BJ (cell line): ENCODE measurements around the gene DHX35. TPM values are rescaled to one million over a fixed set of nuclear protein-coding genes. Genes with fewer than 3 reads are reported as not detected.

Experiments
- CTCF ChIA-PET: fragments of 350-600 bp; formaldehyde crosslinking; extraction: SDS; loops from one replicate; lab custom pipeline; 2021; ENCODE audit warnings: antibody characterized with exemption, inconsistent platforms; lab: Yijun Ruan, JAX
- POLR2A ChIA-PET: fragments of 300-600 bp; sonication (Branson Sonifier 250); formaldehyde crosslinking; extraction: SDS; loops from one replicate; lab custom pipeline; 2021; ENCODE audit warnings: antibody characterized with exemption; lab: Charles Lee
- DNase-seq: peaks from one replicate; pipeline ENCODE4 v3.0.0-alpha.2; 2011; ENCODE audit warnings: low read depth
- H3K27me3 ChIP-seq: 2 replicates; pipeline ENCODE4 v1.6.0; 2011; ENCODE audit warnings: low read length; ENCODE audit not compliant: control insufficient read depth, insufficient read depth
- H3K36me3 ChIP-seq: 2 replicates; pipeline ENCODE4 v1.5.1; 2011; ENCODE audit warnings: low read length; ENCODE audit not compliant: control insufficient read depth, insufficient read depth
- H3K4me3 ChIP-seq: 2 replicates; pipeline ENCODE4 v1.5.1; 2011; ENCODE audit warnings: low read depth, mild to moderate bottlenecking, control low read depth, low read length
- polyA plus RNA-seq: library from polyadenylated mRNA; depleted of rRNA; stranded (reverse); fragments of >200 nt; gene quantifications from 2 replicates; pipeline ENCODE4 v1.2.3, GENCODE V29; 2011
- TF ChIP-seq, protein P1 (sequence below): IDR thresholded peaks from 2 replicates; pipeline ENCODE4 v1.5.1; 2011; ENCODE audit warnings: low read depth, mild to moderate bottlenecking, control low read depth, inconsistent platforms, low read length, moderate library complexity; ENCODE audit not compliant: insufficient read depth

The DHX35 gene
- polyA plus RNA-seq, 1 experiment, result 14.5 TPM

DNA sequence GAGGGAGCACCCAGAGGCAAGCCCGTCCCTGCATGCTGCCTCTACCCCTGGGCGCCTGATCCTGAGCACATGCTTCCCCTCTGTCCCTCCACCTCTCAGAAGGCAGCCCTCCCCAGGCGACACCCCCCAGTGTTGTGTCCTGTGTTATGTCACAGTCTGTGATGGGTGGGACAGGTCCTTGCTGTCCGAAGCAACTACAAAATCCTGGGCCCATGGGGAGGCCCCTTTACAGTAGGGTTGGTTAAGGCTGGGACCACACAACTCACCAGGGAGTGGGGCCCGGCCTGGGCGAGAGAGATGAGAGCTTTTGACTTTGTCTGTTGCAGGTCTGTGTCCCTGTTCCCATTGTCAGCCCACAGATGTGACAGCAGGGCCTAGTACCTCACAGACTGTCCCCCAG is 78.0 kb downstream of the DHX35 start:
- peaks cover 9% of the 10 kb centered on the region for H3K36me3 ChIP-seq
- TF ChIP-seq, protein P1, sequence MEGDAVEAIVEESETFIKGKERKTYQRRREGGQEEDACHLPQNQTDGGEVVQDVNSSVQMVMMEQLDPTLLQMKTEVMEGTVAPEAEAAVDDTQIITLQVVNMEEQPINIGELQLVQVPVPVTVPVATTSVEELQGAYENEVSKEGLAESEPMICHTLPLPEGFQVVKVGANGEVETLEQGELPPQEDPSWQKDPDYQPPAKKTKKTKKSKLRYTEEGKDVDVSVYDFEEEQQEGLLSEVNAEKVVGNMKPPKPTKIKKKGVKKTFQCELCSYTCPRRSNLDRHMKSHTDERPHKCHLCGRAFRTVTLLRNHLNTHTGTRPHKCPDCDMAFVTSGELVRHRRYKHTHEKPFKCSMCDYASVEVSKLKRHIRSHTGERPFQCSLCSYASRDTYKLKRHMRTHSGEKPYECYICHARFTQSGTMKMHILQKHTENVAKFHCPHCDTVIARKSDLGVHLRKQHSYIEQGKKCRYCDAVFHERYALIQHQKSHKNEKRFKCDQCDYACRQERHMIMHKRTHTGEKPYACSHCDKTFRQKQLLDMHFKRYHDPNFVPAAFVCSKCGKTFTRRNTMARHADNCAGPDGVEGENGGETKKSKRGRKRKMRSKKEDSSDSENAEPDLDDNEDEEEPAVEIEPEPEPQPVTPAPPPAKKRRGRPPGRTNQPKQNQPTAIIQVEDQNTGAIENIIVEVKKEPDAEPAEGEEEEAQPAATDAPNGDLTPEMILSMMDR, result no peak
- no peak for DNase-seq
- ChIA-PET POLR2A (no interaction called here), CTCF (interaction anchor here (1.0 to 8.6 kb wide), 3 partner anchors 9 to 45 kb away, joined by 3 to 69 read pairs (median 3); no protein-coding TSS in a partner anchor)
- no peak overlapping the region for H3K4me3 ChIP-seq
- H3K27me3 ChIP-seq, result no peaks in the 10 kb centered on the region

GRCh38 chr20:39041067-39041466 is 78.9 kb downstream of the DHX35 start:
- no peaks in the 10 kb centered on the region for H3K27me3 ChIP-seq
- ChIA-PET POLR2A (no interaction called here), CTCF (interaction anchor here (0.9 to 8.6 kb wide), 5 partner anchors 8 to 223 kb away, joined by 3 to 69 read pairs (median 3); no protein-coding TSS in a partner anchor)
- peaks cover 9% of the 10 kb centered on the region for H3K36me3 ChIP-seq
- no peak overlapping the region for H3K4me3 ChIP-seq
- TF ChIP-seq, protein P1, result no peak
- DNase-seq, result no peak

DNA sequence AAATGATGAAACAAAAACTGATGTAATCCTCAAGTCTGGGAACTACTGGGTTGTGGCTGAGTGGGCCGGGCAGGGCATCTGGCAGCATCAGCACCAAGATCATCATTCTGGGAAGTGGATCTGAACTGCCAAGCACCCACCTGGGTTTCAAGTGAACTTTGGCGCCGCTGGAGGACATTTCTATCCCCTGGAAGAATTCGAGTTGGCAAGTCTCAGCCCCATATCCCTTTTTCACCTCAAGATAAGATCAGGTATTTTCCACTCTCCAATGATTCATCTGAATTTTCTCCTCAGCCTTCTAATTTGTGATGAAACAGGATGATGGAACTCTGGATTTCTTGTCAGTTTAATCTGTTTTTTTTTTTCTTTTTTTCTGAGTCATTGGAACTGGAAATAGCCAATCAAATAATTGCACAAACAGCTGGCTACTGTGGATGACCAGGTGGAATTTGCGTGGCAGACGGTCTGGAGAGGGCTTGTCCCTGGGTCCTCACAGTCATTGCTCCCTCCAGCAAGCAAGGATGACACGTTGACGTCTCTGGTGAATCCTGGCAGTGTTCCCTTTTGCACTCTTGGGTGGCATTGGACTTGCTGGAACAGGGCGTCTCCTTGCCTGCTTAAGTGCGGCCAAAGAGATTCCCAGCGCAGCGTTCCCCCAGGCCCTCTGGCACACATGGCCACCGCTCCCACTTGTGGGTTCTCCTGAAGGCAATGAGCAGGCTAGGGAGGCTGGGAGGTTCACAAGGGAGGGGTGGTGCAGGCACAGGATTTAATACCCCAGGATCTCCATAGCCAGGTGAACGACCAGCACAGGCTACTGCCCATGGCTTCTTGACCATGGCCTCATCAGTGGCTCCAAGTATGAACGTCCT is 80.4 kb downstream of the DHX35 start:
- no peak overlapping the region for H3K4me3 ChIP-seq
- no peaks in the 10 kb centered on the region for H3K27me3 ChIP-seq
- peaks cover 9% of the 10 kb centered on the region for H3K36me3 ChIP-seq
- POLR2A ChIA-PET, result no interaction called here
- CTCF ChIA-PET, result interaction anchor here (8.6 kb wide), 1 partner anchor 6 kb away, joined by 69 read pairs; no protein-coding TSS in a partner anchor
- TF ChIP-seq, protein P1, result no peak
- DNase-seq, result no peak

- POLR2A ChIA-PET, result no interaction called here
Observed at GRCh38 chr20:39044501-39044900, 82.4 kb downstream of the DHX35 start.

DNA sequence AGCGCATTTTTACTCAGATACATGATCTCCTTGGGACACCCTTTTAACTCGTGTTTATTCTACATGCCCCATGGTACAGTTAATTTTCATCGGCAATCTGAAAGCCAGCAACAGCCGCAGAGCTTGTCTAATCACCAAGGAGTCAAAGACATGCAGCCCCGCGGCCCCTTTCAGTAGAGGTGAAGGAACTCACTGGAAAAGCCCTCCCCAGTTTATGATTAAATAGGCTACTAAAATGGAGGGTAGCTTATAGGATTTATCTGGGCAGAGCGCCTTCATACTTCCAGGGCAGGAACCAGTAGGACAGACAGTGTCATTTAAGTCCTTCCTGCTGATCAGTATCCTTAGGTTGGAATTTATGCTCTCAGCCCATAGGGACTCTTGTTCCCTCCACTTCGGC is 83.5 kb downstream of the DHX35 start:
- CTCF ChIA-PET, result interaction anchor here (0.7 to 13.4 kb wide), 6 partner anchors 8 to 119 kb away, joined by 3 to 399 read pairs (median 90); partner anchors contain the start of gene FAM83D
- DNase-seq, result no peak
- TF ChIP-seq, protein P1, result no peak
- no peaks in the 10 kb centered on the region for H3K27me3 ChIP-seq
- no peak overlapping the region for H3K4me3 ChIP-seq
- peaks cover 5% of the 10 kb centered on the region; the same call in 1 of the 2 replicates for H3K36me3 ChIP-seq
- POLR2A ChIA-PET, result no interaction called here

More at GRCh38 chr20:39044501-39044900, 82.4 kb downstream of the DHX35 start:
- no peak for DNase-seq
- Histone ChIP-seq H3K4me3 (no peak overlapping the region), H3K36me3 (peaks cover 5% of the 10 kb centered on the region), H3K27me3 (no peaks in the 10 kb centered on the region)
- TF ChIP-seq, protein P1, result no peak
- CTCF ChIA-PET, result interaction anchor here (7.9 kb wide), 1 partner anchor 118 kb away, joined by 163 read pairs; the partner anchor contains the start of gene FAM83D
